Tibial nerve (tissue), 4 donors: ENCODE results near the gene ECEL1.

ENCODE experiments used
- CTCF ChIP-seq, 5 experiments: fragments of 200-600 bp in 3 of 5; fragments of 450-650 bp in 2 of 5; sonication (generic) in 3 of 5; IDR thresholded peaks; one replicate each; pipeline ENCODE4 v1.5.1; 2016 to 2019; ENCODE audit warnings: antibody characterized with exemption in 5 of 5, mild to moderate bottlenecking in 3 of 5, moderate library complexity in 2 of 5
- EP300 ChIP-seq, 2 donors: sonication (generic); formaldehyde crosslinking; IDR thresholded peaks; one replicate each; pipeline ENCODE4 v1.6.1; 2017; ENCODE audit warnings: antibody characterized with exemption in 2 of 2, mild to moderate bottlenecking in 1 of 2
- POLR2A ChIP-seq, 2 donors: fragments of 450-650 bp; IDR thresholded peaks; one replicate each; pipeline ENCODE4 v1.6.1; 2017; ENCODE audit warnings: antibody characterized with exemption in 2 of 2, mild to moderate bottlenecking in 2 of 2, moderate library complexity in 2 of 2

GRCh38 chr2:232486558-232487384, 863 bp downstream of the ECEL1 start:
- TF ChIP-seq CTCF (IDR thresholded peaks at IDR 0.05) (no peak), POLR2A (IDR thresholded peaks at IDR 0.05) (no peak), EP300 (IDR thresholded peaks at IDR 0.05) (no peak)
